HUES48 (cell line): ENCODE data around the gene DCTN2.

Experiments used
- H3K27ac ChIP-seq: one replicate; pipeline ENCODE4 v1.7.0; 2013; ENCODE audit warnings: low read depth, low read length, inconsistent platforms
- H3K27me3 ChIP-seq: 2 replicates; pipeline ENCODE4 v1.6.1; 2013; ENCODE audit warnings: mild to moderate bottlenecking, low read length; ENCODE audit not compliant: control insufficient read depth, insufficient read depth
- H3K36me3 ChIP-seq: 2 replicates; pipeline ENCODE4 v1.6.1; 2013; ENCODE audit warnings: low read length; ENCODE audit not compliant: control insufficient read depth, insufficient read depth
- H3K4me1 ChIP-seq: 2 replicates; pipeline ENCODE4 v1.6.1; 2013; ENCODE audit warnings: mild to moderate bottlenecking, low read length; ENCODE audit not compliant: control insufficient read depth, insufficient read depth
- H3K4me3 ChIP-seq: 2 replicates; pipeline ENCODE4 v1.5.1; 2013; ENCODE audit warnings: mild to moderate bottlenecking, low read depth, low read length
- H3K9ac ChIP-seq: 2 replicates; pipeline ENCODE4 v1.6.1; 2013; ENCODE audit warnings: mild to moderate bottlenecking, low read depth, low read length, moderate library complexity
- H3K9me3 ChIP-seq: 2 replicates; pipeline ENCODE4 v1.6.1; 2013; ENCODE audit warnings: low read length; ENCODE audit not compliant: control insufficient read depth, insufficient read depth

Gene DCTN2

GRCh38 chr12:57485695-57486094, 61.3 kb downstream of the DCTN2 start:
- Histone ChIP-seq H3K27ac (no peak overlapping the region), H3K4me1 (peaks cover 17% of the 10 kb centered on the region), H3K4me3 (no peak overlapping the region), H3K36me3 (peaks cover 20% of the 10 kb centered on the region), H3K27me3 (no peaks in the 10 kb centered on the region), H3K9me3 (no peaks in the 10 kb centered on the region), H3K9ac (no peak overlapping the region)

- no peak overlapping the region for H3K27ac ChIP-seq
- no peaks in the 10 kb centered on the region for H3K27me3 ChIP-seq
- H3K9ac ChIP-seq = no peak overlapping the region
- H3K4me3 ChIP-seq = no peak overlapping the region
- H3K36me3 ChIP-seq = no peaks in the 10 kb centered on the region
- H3K9me3 ChIP-seq = no peaks in the 10 kb centered on the region
- peaks cover 12% of the 10 kb centered on the region for H3K4me1 ChIP-seq
These were observed 63.5 kb downstream of the DCTN2 start for GRCh38 chr12:57483466-57483865.

- Histone ChIP-seq H3K4me1 (peaks cover 20% of the 10 kb centered on the region), H3K9me3 (no peaks in the 10 kb centered on the region), H3K27ac (no peak overlapping the region), H3K4me3 (no peak overlapping the region), H3K36me3 (no peaks in the 10 kb centered on the region), H3K9ac (no peak overlapping the region), H3K27me3 (peaks cover 9% of the 10 kb centered on the region)
These were observed 65.3 kb downstream of the DCTN2 start for GRCh38 chr12:57481671-57482070.
